HepG2 (cell line): ENCODE results near the gene PIBF1. TPM values are rescaled to one million over a fixed set of nuclear protein-coding genes. Genes with fewer than 3 reads are reported as not detected.
A peak's percentile ranks its signal among the peaks of the same experiment; 100 is the strongest.

Experiments used
- ATAC-seq: fragments of 200-7000 bp; cut with Tn5 transposase; 3 replicates; pipeline ENCODE4 v1.9.1; 2020; ENCODE audit warnings: mild to moderate bottlenecking, moderate library complexity
- BruUV-seq: library from RNA; stranded (reverse); fragments of 400-500 nt; replicated peaks from 2 replicates; lab custom pipeline; 2021; lab: Mats Ljungman, UMichigan
- CTCF ChIA-PET: fragments of 300-600 bp; formaldehyde crosslinking; extraction: SDS; loops from one replicate; lab custom pipeline; 2021; ENCODE audit warnings: low total read pairs, inconsistent platforms, low intra/inter-chr PET ratio; lab: Yijun Ruan, JAX
- POLR2A ChIA-PET: fragments of 350-600 bp; sonication (Branson Sonifier 250); formaldehyde crosslinking; loops from one replicate; lab custom pipeline; 2020; ENCODE audit warnings: antibody characterized with exemption, inconsistent platforms; lab: Yijun Ruan, JAX
- DNase-seq: peaks from one replicate; pipeline ENCODE4 v3.0.0-alpha.2; 2015; ENCODE audit warnings: low spot score
- FAIRE-seq: peaks from 3 replicates; lab custom pipeline; 2011; peaks lifted over from hg19 to GRCh38; lab: Jason Lieb, UNC
- H2AFZ ChIP-seq: one replicate; pipeline ENCODE4 v1.6.1; 2011; ENCODE audit warnings: low read length, inconsistent platforms
- H3K27ac ChIP-seq: fragments of 300-600 bp; 3 replicates; pipeline ENCODE4 v1.8.0; 2011; ENCODE audit warnings: mixed run types, mild to moderate bottlenecking, mixed read lengths, low read length, inconsistent platforms; ENCODE audit not compliant: insufficient read depth; ENCODE audit errors: extremely low read length
- H3K27me3 ChIP-seq, 2 experiments: fragments of 200-600 bp in 1 of 2; 2 replicates in 1 of 2; 3 replicates in 1 of 2; pipeline versions ENCODE4 v1.6.0 to v1.8.0; 2011; ENCODE audit warnings: low read length in 2 of 2, mild to moderate bottlenecking in 2 of 2, moderate library complexity in 2 of 2, inconsistent platforms in 1 of 2; ENCODE audit not compliant: insufficient read depth in 2 of 2, control insufficient read depth in 1 of 2
- H3K36me3 ChIP-seq, 2 experiments: fragments of 200-600 bp in 1 of 2; replicated peaks in 1 of 2; 2 replicates in 1 of 2; 3 replicates in 1 of 2; pipeline versions ENCODE4 v1.5.1 to v1.8.0; 2011; ENCODE audit warnings: low read length in 2 of 2, inconsistent platforms in 1 of 2; ENCODE audit not compliant: insufficient read depth in 2 of 2, control insufficient read depth in 1 of 2
- H3K4me1 ChIP-seq: 2 replicates; pipeline ENCODE4 v1.5.1; 2012; ENCODE audit warnings: low read length, inconsistent platforms; ENCODE audit not compliant: insufficient read depth
- H3K4me2 ChIP-seq: 2 replicates; pipeline ENCODE4 v1.6.0; 2011; ENCODE audit warnings: low read depth, low read length, inconsistent platforms
- H3K4me3 ChIP-seq, 3 experiments: fragments of 200-600 bp in 1 of 3; sonication (generic), shearing (Covaris generic) in 1 of 3; replicated peaks in 1 of 3; 2 replicates each; pipeline ENCODE4 v1.5.1; 2011 to 2016; ENCODE audit warnings: low read length in 3 of 3, inconsistent platforms in 2 of 3, low read depth in 2 of 3, mild to moderate bottlenecking in 2 of 3, control low read depth in 1 of 3, mixed read lengths in 1 of 3; ENCODE audit not compliant: insufficient read depth in 1 of 3
- H3K79me2 ChIP-seq: one replicate; pipeline ENCODE4 v1.6.1; 2011; ENCODE audit warnings: low read length, inconsistent platforms; ENCODE audit not compliant: insufficient read depth
- H3K9ac ChIP-seq: 2 replicates; pipeline ENCODE4 v1.6.0; 2011; ENCODE audit warnings: mild to moderate bottlenecking, low read depth, low read length, inconsistent platforms; ENCODE audit not compliant: insufficient read depth
- H3K9me3 ChIP-seq: 2 replicates; pipeline ENCODE4 v1.5.1; 2012; ENCODE audit warnings: mild to moderate bottlenecking, low read length
- H4K20me1 ChIP-seq: 2 replicates; pipeline ENCODE4 v1.6.0; 2011; ENCODE audit warnings: inconsistent platforms, mild to moderate bottlenecking, low read length, moderate library complexity; ENCODE audit not compliant: insufficient read depth
- BORCS8-MEF2B ChIP-seq: sonication (generic); formaldehyde crosslinking; IDR thresholded peaks from 2 replicates; pipeline ENCODE4 v1.8.0; 2022; ENCODE audit warnings: mild to moderate bottlenecking, missing genetic modification reagents
- CBX2 ChIP-seq, 2 experiments: fragments of 200-600 bp in 1 of 2; sonication (generic); formaldehyde crosslinking in 1 of 2; IDR thresholded peaks; 2 replicates each; pipeline versions ENCODE4 v1.7.0 to v1.8.1; 2018 to 2022; ENCODE audit warnings: low read depth in 2 of 2, low read length in 1 of 2, mild to moderate bottlenecking in 1 of 2, missing genetic modification reagents in 1 of 2
- CCAR2 ChIP-seq: fragments of 200-400 bp; formaldehyde crosslinking; optimal IDR thresholded peaks from 2 replicates; pipeline ENCODE3; 2018; ENCODE audit warnings: low read depth, mild to moderate bottlenecking, low read length, moderate library complexity
- CEBPG ChIP-seq: IDR thresholded peaks from 2 replicates; pipeline ENCODE4 v1.6.1; 2016
- ELF3 ChIP-seq: IDR thresholded peaks from 2 replicates; pipeline ENCODE4 v1.6.1; 2016; ENCODE audit warnings: missing genetic modification reagents, missing compliant biosample characterization
- FOSL1 ChIP-seq: sonication (generic); formaldehyde crosslinking; IDR thresholded peaks from 2 replicates; pipeline ENCODE4 v1.9.0; 2021; ENCODE audit warnings: missing genetic modification reagents, borderline replicate concordance
- FOSL2 ChIP-seq: sonication (generic); formaldehyde crosslinking; IDR thresholded peaks from 2 replicates; pipeline ENCODE4 v1.4.0; 2020; ENCODE audit warnings: missing genetic modification reagents
- FOXA1 ChIP-seq, 2 experiments: fragments of 450-650 bp in 1 of 2; sonication (generic) in 1 of 2; formaldehyde crosslinking in 1 of 2; IDR thresholded peaks; 2 replicates each; pipeline versions ENCODE4 v1.4.0 to v1.6.1; 2016 to 2020; ENCODE audit warnings: missing genetic modification reagents in 1 of 2
- FOXA3 ChIP-seq: IDR thresholded peaks from 2 replicates; pipeline ENCODE4 v1.6.1; 2016; ENCODE audit warnings: missing genetic modification reagents, missing compliant biosample characterization
- GFI1 ChIP-seq: sonication (generic); formaldehyde crosslinking; IDR thresholded peaks from 2 replicates; pipeline ENCODE4 v1.5.0; 2020; ENCODE audit warnings: missing genetic modification reagents, mild to moderate bottlenecking, borderline replicate concordance
- HNF4A ChIP-seq: sonication (generic); formaldehyde crosslinking; IDR thresholded peaks from 2 replicates; pipeline ENCODE4 v1.4.0; 2020; ENCODE audit warnings: missing genetic modification reagents
- HNF4G ChIP-seq, 2 experiments: sonication (generic) in 1 of 2; formaldehyde crosslinking in 1 of 2; IDR thresholded peaks; 2 replicates each; pipeline versions ENCODE4 v1.4.0 to v1.6.1; 2011 to 2020; ENCODE audit warnings: borderline replicate concordance in 2 of 2, low read depth in 2 of 2, mild to moderate bottlenecking in 2 of 2, low read length in 1 of 2, missing genetic modification reagents in 1 of 2, moderate library complexity in 1 of 2
- HNRNPH1 ChIP-seq: fragments of 200-400 bp; formaldehyde crosslinking; optimal IDR thresholded peaks from 2 replicates; pipeline ENCODE3; 2017; ENCODE audit warnings: mild to moderate bottlenecking, low read depth, low read length
- MEF2D ChIP-seq: sonication (generic); formaldehyde crosslinking; IDR thresholded peaks from 2 replicates; pipeline ENCODE4 v1.5.1; 2020; ENCODE audit warnings: mild to moderate bottlenecking, missing genetic modification reagents
- SMARCE1 ChIP-seq: fragments of 450-650 bp; IDR thresholded peaks from 2 replicates; pipeline ENCODE4 v1.6.1; 2017; ENCODE audit warnings: borderline replicate concordance
- ZMYM3 ChIP-seq: sonication (generic); formaldehyde crosslinking; IDR thresholded peaks from 2 replicates; pipeline ENCODE4 v1.5.1; 2020; ENCODE audit warnings: mild to moderate bottlenecking, missing genetic modification reagents
- WGBS: methylation state at CpG from one replicate; pipeline ENCODE4 v1.1.6; 2017; ENCODE audit warnings: low lambda C conversion rate; 5-methylcytosine and 5-hydroxymethylcytosine counted together
- in situ Hi-C: cut with HindIII; loops from 2 replicates; pipeline ENCODE4 v1.10.0; 2017; ENCODE audit warnings: low pct_unique_long_range_greater_than_20kb; ENCODE audit not compliant: extremely low pct_ligation_motif_present
- intact Hi-C: fragments of 100-400 bp; cut with micrococcal nuclease; formaldehyde crosslinking; loops from one replicate; pipeline ENCODE4 v1.10.0; 2022; ENCODE audit not compliant: unreplicated experiment
- polyA plus RNA-seq, 8 experiments: library from polyadenylated mRNA; depleted of rRNA in 3 of 8; stranded (reverse) in 7 of 8; unstranded in 1 of 8; fragments of >200 nt; fragmentation: Illumina TruSeq in 4 of 8; extraction: Trizol in 4 of 8; gene quantifications; 2 replicates each; pipeline versions ENCODE4 v1.2.1 to v1.2.3, GENCODE V29; 2011 to 2016; ENCODE audit warnings: low read depth in 4 of 8, missing spikeins in 1 of 8, mixed read lengths in 1 of 8; ENCODE audit not compliant: insufficient read depth in 1 of 8
- total RNA-seq, 5 experiments: library from RNA; depleted of rRNA; stranded (reverse); fragments of >200 nt; fragmentation: Illumina TruSeq; extraction: Trizol; gene quantifications; 2 replicates each; pipeline ENCODE4 v1.2.3, GENCODE V29; 2016; ENCODE audit warnings: low read depth in 1 of 5
- TF ChIP-seq, protein P1 (sequence below): IDR thresholded peaks from 2 replicates; pipeline ENCODE4 v1.6.1; 2016; ENCODE audit warnings: low read depth
- TF ChIP-seq, protein P2 (sequence below): sonication (generic); formaldehyde crosslinking; IDR thresholded peaks from 2 replicates; pipeline ENCODE4 v1.5.0; 2020; ENCODE audit warnings: mild to moderate bottlenecking, missing genetic modification reagents

PIBF1 gene
- total and polyA plus RNA-seq, 2 of the 13 experiments (the other 11 are each of a cell fraction or from before 2014, with no cell fraction given): 4.2 to 15.8 TPM

DNA sequence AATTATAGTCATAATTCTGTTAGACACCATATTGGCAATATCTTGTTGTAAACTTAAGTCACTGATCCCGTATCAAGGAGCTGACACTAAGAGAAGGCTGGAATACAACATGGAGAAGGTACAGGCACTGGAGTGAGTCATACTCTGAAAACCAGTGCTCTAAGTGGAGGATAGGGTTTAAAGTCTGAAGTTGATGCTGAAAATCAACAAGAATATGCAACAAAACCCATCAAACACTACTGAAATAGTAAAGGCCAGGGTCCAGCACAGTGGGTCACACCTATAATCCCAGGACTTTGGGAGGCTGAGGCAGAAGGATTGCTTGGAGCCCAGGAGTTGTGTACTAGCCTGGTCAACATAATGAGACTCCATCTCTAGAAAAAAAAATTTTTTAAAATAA is 203.7 kb downstream of the PIBF1 start:
- WGBS: 50% methylated on average over 1 of the region's 1 CpG
- no peaks in the 10 kb centered on the region for H3K9me3 ChIP-seq
- no peaks in the 10 kb centered on the region for H3K79me2 ChIP-seq
- no peak overlapping the region for H3K4me3 ChIP-seq
- no peaks in the 10 kb centered on the region for H4K20me1 ChIP-seq
- ChIA-PET CTCF (no interaction called here), POLR2A (no interaction called here)
- no peak for FAIRE-seq
- peaks cover 25% of the 10 kb centered on the region for H3K4me1 ChIP-seq
- no peak overlapping the region for H2AFZ ChIP-seq
- DNase-seq: peak; percentile 50
- ATAC-seq: peak; percentile 94
- intact Hi-C loops: no loop called here
- no peaks in the 10 kb centered on the region for H3K27me3 ChIP-seq
- H3K27ac ChIP-seq: no peak overlapping the region
- no peaks in the 10 kb centered on the region for H3K36me3 ChIP-seq
- in situ Hi-C loops: no loop called here
- BruUV-seq: no TSS peak
- H3K4me2 ChIP-seq: no peak overlapping the region
- H3K9ac ChIP-seq: no peak overlapping the region
- TF ChIP-seq FOSL1: 0 out of 2 replicates have a peak, but pooled peaks have one; percentile 24
- 0 out of 2 replicates have a peak, but pooled peaks have one; percentile 27 for TF ChIP-seq ZMYM3
- TF ChIP-seq FOXA1 (IDR thresholded peaks at IDR 0.05): no peak
- TF ChIP-seq FOXA1 (CRISPR knock-in tag; IDR thresholded peaks at IDR 0.05): 0 out of 2 replicates have a peak, but pooled peaks have one; percentile 4
- TF ChIP-seq CBX2 (IDR thresholded peaks at IDR 0.05; ENCODE audit: low read depth, low read length): no peak
- TF ChIP-seq CBX2 (CRISPR knock-in tag; IDR thresholded peaks at IDR 0.05; ENCODE audit: low read depth): no peak
- TF ChIP-seq HNF4A: peak; percentile 60
- TF ChIP-seq SMARCE1: no peak
- TF ChIP-seq, protein P1, sequence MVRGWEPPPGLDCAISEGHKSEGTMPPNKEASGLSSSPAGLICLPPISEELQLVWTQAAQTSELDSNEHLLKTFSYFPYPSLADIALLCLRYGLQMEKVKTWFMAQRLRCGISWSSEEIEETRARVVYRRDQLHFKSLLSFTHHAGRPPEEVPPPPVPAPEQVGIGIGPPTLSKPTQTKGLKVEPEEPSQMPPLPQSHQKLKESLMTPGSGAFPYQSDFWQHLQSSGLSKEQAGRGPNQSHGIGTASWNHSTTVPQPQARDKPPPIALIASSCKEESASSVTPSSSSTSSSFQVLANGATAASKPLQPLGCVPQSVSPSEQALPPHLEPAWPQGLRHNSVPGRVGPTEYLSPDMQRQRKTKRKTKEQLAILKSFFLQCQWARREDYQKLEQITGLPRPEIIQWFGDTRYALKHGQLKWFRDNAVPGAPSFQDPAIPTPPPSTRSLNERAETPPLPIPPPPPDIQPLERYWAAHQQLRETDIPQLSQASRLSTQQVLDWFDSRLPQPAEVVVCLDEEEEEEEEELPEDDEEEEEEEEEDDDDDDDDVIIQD: peak; percentile 74; the same call in 1 of the 2 replicates
- TF ChIP-seq HNRNPH1: no peak
- 0 out of 2 replicates have a peak, but pooled peaks have one; percentile 14 for TF ChIP-seq ELF3 (CRISPR knock-in tag)
- peak; percentile 42; the same call in 1 of the 2 replicates for TF ChIP-seq HNF4G (IDR thresholded peaks at IDR 0.05; ENCODE audit: borderline replicate concordance, low read depth, low read length)
- no peak for TF ChIP-seq HNF4G (CRISPR knock-in tag; IDR thresholded peaks at IDR 0.05; ENCODE audit: borderline replicate concordance, low read depth)
- TF ChIP-seq FOSL2 (CRISPR knock-in tag): peak; percentile 79
- TF ChIP-seq, protein P2, sequence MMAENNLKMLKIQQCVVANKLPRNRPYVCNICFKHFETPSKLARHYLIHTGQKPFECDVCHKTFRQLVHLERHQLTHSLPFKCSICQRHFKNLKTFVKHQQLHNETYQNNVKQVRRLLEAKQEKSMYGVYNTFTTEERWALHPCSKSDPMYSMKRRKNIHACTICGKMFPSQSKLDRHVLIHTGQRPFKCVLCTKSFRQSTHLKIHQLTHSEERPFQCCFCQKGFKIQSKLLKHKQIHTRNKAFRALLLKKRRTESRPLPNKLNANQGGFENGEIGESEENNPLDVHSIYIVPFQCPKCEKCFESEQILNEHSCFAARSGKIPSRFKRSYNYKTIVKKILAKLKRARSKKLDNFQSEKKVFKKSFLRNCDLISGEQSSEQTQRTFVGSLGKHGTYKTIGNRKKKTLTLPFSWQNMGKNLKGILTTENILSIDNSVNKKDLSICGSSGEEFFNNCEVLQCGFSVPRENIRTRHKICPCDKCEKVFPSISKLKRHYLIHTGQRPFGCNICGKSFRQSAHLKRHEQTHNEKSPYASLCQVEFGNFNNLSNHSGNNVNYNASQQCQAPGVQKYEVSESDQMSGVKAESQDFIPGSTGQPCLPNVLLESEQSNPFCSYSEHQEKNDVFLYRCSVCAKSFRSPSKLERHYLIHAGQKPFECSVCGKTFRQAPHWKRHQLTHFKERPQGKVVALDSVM: peak; percentile 53; the same call in 1 of the 2 replicates
- no peak for TF ChIP-seq GFI1 (CRISPR knock-in tag)
- TF ChIP-seq CEBPG (CRISPR knock-in tag): 0 out of 2 replicates have a peak, but pooled peaks have one; percentile 7
- TF ChIP-seq FOXA3 (CRISPR knock-in tag): 0 out of 2 replicates have a peak, but pooled peaks have one; percentile 16
- no peak for TF ChIP-seq CCAR2
- TF ChIP-seq BORCS8-MEF2B (CRISPR knock-in tag): no peak
- TF ChIP-seq MEF2D (CRISPR knock-in tag): no peak
